Fibroblast of skin of right quadriceps (primary cell): Measurements from ENCODE around the gene MEF2B.
"Not testable (repeated sequence)": the region's sequence is repeated elsewhere in the genome, so short reads cannot be mapped to it uniquely, and the experiment has no call there.

ENCODE experiments used
- DNase-seq: peaks from one replicate; pipeline ENCODE4 v3.0.0-alpha.2; 2013

Gene MEF2B

DNA sequence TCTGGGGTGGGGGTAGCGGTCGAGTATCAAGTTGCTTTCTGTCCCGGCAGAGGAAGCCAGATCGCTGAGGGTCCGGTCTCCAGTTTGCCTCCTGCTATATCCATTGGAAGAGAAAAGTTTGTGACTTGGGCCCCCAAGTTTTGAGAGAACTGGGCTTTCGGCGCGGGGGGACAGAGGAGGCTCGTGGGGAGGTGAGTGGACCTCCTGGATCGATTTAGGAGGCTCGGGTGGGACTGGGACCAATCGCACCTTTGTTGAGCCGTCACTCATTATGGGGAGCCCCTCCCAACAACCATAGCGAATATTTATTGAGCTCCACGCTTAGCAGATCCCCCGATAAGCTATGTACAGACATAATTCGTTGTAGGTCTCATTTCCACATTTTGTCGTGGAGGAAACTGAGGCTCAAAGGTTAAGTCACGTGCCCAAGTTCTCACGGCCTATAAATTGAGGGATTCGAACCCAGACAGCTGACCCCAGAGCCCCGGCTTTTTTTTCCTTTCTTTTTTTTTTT lies 22.9 kb upstream of the MEF2B start:
- no peak for DNase-seq

DNA sequence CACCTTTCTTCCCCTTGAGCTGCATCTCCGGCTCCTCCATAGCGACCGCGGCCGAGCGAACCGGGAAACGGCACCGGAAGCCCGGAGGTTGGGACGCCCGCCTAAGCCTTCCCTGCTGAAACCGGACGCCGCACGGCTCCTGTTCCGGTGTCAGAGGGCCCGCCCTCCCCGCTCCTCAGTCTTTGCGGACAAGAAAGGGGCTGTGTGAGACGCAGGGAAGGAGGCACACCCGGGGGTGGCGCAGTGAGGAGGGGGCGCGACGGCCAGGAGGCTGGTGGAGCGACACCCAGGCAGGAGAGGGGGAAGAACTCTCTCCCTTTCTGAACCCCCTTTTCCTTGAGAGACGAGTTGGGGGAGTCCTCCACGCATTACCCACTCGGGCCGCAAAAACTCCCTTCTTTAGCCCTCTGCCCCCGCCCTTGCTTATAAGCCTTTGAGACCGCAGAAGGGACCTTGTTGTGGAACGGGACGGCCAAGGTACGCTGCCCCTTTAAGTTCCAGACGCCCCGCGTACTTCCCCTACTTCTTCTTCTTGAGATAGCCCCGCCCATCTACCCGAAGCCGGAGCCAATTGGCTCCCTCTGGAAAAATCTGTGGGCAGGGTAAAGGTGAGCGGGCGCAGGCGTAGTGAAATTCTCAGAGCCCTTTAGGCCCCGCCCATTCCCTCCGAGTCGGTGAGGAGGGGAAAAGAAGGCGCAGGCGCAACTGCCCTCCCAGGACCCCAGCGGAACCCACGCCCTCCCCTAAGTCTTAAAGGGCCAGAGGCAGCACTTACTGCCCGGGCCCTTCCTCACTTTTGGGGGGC lies 22.2 kb upstream of the MEF2B start, which contains the start of the genes BORCS8 and RFXANK:
Gene BORCS8, minus strand, starts transcription at position 75 of the 805 bp plus-strand sequence. Its CDS starts 35 bp downstream, at position 40.
Gene RFXANK, plus strand, starts transcription at position 181 of the 805 bp plus-strand sequence. CDS start 1,689 bp downstream, outside the sequence.
- peak; percentile 99 for DNase-seq

DNA sequence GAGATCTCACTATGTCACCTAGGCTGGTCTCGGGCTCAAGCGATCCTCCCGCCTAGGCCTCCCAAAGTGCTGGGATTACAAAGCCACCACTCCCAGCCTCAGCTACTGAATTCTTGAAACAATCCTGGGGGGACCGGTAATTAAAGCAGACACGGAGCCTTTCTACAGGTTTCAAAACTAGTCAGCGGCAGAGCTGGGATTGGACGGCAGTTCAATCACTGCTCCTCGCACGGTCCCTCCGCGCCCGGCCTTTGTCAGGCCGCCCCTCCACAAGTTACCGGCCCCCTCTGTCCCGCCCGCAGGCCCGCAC lies 21.7 kb upstream of the MEF2B start:
- DNase-seq: no peak

DNA sequence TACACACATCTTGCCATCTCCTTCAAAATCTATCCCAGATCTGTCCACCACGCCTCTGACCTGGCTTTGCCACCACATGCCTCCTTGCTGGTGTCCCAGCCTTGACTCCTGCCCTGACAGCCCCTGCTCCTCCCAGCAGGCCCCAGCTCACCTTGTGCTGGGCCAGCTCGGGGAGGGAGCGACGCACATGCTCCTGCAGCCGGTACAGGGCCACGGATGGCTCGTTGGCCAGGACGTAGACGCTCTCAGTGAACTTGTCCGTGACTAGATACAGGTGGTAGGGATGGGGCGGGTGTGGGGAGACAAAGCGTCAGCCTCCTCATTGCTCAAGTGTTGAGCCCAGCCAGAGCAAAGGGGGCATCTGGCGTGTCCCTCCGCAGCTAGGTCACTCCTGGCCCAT lies 16.7 kb upstream of the MEF2B start:
- no peak for DNase-seq

DNA sequence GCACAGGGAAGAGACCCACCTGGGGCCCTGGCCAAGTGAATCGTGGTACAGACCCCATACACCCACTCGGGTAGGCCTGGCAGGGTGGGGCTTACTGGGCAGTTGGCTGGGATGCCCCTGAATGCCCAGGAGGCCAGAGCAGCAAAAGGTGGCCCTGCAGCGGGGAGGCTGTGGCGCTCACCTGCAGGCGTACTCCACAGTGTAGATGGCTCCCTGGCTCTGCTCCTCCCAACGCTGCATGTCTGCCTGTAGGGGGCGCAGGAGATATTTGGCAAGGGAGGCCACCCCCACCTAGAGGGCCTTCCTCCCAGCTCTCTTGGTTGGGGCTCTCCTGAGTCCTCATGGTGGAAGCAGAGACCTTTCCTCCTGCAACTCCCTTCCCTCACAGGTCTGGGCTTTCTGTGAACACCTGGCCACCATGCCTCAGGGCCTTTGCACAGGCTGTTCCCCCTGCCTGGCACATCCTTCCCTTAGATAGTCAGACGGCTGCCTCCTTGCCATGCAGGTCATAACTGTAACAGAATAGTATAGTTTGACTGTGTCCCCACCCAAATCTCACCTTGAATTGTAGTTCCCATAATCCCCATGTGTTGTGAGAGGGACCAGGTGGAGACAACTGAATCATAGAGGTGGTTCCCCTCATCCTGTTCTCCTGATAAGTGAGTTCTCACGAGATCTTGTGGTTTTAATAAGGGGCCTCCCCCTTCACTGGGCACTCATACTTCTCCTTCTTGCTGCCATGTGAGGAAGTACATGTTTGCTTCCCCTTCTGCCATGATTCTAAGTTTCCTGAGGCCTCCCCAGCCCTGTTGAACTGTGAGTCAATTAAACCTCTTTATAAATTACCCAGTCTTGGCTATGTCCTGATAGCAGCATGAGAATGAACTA lies 16.0 kb upstream of the MEF2B start:
- DNase-seq: peak; percentile 39

DNA sequence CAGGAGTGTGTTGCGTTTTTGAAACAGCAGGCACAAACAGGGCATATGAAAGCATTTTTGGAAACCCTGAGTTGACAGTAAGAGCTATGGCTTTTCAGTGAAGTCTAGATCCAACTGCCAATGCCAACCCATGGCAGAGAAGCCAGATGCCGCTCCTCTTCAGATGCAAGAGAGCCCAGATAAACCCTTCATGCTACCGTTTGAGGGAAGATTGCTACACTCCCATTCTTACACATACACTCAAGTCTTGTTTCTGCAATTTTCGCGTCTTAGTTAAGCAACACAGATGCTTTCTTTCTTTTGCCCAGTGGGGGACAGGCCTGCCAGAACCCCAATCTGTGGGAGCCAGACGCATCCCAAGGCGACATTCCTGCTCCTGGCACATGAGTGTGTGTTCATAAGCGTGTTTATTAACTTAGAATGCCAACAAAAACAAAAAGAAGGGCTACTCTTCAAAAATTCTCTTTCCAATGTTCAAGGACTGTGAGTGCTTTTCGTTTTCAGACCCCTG lies 11.5 kb upstream of the MEF2B start:
- DNase-seq: no peak

DNA sequence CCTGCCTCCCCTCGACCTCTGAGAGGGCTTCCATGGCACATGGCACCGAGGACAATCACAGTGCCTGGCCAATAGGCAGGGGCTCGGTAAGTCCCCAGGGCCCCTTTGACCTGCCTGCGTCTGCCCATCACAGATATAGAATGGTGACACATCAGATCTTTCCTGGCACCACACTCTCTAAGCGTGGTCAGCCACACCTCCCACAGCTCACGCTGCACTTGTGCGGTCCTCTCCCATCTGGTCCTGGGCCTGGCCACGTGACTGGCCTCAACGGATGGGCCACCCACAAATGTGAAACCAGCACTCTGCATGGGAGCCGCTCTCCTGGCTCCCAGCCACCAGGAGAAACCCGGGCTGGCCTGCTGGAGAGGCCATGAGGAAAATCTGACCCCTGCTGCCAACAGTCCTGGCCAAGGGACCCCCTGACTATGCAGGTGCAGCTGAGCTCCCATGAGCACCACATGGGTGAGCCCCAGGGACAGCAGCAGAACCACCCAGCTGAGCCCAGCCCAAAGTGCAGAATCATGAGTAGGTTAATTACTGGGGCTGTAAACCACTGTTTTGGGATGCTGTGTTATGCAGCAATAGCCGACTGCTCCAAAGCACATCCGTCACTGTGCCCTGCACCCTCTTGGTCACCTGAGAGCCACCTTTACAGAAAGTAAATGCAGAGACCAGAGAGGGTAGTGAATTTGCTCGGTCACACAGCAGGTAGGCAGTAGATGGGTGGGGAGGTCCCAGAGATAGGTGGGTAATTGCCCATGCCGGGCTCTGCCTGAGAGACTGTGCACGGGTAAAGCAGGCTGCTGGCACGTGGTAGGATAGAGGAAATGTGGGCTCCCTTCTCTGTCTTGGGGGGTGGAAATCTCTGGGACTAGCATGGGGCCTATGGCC lies 9.7 kb upstream of the MEF2B start:
- DNase-seq: no peak

DNA sequence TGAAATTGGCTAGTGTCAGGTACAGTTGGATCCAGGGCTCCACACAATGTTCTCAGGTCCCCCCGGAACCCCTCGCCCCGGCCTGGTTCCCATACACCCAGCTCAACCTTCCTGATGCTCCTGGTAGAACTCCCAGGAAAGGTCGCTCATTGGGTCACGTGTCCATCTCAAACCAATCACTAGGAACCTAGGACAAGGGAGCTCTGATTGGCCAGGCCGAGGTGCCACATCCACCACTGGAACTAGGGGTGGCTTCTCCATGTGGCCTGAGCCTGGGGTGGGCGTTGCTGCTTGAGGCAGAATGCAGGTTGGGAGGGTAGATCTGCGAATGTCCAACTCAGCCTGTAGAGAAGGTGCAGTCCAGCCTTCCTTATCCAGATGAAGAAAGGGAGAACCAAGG lies 6.9 kb upstream of the MEF2B start:
- no peak for DNase-seq

DNA sequence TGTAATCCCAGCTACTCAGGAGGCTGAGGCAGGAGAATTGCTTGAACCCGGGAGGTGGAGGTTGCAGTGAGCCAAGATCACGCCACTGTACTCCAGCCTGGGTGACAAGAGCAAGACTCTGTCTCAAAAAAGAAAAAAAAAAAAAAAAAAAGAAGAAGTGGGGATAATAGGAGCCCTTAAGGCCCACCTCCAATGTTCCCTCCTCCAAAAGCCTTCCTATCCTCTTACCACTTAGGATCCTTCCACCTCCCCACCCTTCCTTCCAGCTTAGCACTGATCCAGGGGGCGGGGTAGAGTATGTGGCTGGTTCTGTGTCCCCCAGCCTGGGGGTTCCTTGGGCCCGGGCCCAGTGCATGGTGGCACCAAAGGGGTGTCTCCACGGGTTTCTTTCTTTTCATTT lies 3.2 kb upstream of the MEF2B start:
- DNase-seq: not testable (repeated sequence)

DNA sequence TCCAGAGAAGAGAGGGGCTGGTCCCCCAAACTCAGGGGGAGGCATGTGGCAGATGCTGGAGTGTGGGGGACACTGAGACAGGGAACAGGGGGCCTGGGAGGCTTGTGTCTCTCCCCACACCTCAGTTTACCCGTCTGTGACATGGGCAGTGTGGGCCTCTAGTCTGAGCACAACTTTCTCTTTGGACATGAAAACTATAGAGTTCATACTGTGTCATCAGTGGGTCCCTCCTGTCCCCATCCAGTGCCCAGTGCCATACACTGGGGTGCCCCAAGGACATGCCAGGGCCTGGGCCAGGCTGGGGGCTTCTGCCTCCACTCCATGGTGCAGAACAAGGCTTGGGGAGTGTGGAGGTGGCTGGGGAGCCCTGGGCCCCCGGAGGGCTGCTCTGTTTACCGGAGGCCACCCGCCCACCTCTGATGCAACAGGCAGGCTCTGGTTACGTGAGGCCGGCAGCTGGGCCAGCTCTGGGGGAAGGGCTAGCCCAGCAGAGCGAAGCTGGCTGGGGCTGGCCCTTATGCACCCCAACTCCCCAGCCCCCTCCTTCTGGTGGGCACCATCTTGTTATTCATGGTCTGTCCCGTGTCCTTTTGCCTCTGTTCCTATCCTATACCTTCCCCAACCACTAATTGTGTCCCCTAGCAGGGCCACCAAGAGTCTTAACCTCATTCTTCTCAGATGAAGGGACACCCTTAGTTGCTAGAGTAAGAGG lies 1.9 kb upstream of the MEF2B start:
- peak; percentile 72 for DNase-seq

DNA sequence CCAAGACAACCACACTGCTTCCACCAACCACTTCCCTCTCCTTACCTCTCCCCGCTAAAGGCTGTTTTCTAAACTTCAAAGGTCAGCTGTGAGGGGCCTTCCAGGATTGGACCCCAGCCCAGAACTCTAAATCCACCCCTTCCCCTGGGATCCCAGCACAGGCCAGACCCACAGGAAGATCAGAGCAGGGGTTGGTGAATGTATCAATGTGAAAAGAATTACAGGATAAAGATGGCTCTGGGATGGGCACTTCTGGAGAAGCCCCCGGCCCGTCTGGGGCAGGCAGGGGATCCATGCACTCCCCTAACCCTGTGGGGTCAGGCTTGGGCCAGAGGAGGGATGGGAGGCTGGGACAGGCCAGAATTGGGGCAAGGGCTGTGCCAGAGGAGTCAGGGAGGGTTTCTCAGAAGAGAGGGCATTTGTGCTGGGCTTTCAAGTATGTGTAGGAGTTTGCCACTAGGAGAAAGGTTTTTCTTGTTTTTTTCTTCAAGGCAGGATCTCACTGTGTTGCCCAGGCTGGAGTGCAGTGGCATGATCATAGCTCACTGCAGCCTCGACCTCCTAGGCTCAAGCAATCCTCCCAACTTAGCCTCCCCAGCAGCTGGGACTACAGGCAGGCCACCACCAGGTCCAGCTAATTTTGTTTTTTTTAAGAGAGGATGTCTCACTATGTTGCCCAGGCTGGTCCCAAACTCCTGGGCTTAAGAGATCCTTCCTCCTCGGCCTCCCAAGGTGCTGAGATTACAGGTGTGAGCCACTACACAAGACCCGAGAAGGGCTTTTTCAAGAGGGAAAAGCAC lies 1.0 kb upstream of the MEF2B start:
- DNase-seq: peak; percentile 16

DNA sequence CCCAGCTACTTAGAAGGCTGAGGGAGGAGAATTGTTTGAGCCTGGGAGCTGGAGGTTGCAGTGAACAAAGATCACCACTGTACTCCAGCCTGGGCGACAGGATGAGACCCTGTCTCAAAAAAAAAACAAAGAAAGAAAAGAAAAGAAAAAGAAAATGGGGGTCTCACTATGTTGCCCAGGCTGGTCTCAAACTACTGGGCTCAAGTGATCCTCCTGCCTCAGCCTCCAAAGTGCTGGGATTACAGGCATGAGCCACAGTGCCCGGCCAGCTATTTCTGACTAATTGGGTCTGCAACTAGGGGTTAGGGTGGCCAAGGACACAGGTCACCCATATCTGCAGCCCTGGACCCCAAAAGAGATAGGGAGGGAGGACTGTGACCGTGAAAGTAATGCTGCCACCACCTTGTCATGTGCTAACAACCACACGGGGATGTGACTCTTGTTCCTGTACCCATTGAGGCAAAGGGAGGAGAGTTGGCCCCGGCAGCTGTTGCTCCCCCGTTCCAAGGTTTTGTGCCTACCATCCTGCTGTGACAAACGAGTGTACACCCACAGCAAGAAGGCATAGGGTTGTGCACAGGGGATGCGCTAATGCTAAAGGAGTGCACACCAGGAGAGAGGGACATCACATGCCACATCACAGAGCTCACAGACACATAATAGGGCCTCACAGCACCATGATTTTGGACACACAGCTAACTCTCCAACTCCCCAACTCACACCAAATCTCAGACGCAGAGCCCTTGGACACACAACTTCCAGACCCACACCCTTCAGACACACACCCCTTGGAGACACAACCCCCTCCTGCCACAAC lies 619 bp downstream of the MEF2B start:
- DNase-seq: no peak

DNA sequence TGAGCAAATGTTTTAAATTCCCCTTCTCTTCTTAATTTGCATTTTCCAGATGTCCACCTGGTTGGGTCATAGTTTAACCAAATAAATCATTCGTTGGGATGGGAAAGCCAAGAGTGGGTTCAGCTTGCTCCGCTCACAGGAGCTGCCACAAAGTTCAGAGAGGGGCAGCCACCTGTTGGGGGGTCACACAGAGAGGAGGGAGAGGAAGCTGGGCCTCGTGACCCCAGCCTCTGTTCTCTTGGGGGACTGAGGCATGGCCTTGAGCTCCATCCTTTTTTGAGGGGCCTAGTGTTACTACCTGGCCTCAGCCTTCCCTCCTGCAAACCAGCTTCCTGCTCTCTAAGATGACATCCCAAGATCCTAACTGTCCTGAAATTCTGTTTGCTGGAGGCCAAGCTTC lies 2.5 kb downstream of the MEF2B start:
- DNase-seq: no peak

DNA sequence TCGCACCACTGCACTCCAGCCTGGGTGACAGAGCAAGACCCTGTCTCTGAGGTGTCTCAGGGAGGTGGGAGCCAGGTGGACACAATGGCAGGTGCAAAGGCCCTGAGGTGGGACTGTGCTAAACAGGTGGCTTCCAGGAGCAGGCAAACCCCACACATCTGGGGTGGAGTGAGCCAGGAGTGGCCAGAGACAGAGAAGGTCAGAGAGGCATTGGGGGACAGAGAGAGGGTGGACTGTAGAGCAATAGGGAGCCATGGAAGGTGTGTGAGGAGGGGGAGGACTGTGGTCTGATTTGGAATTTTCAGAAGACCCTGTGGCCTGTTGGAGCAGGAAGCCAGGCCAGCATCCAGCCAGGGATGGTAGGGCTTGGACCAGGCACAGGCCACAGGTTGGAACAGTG lies 4.7 kb downstream of the MEF2B start:
- DNase-seq: no peak

DNA sequence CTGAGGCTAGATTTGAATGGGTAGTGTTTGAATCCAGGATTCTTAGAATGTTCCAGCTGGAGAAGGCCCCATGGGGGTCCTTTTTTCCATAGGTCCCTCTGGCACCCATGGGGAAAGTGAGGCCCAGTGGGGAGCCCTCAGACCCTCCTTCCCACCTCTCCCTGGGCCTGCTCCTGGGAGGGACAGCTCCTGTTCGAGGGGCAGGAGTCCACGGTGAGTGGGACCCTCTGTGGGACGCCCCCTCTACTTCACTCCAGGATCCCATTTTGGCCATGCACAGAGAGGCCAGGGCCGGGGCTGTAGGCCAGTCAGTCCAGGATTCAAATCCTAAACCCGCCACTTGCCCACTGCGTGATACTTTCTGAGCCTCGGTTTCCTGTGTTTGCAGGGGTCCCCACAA lies 7.6 kb downstream of the MEF2B start:
- DNase-seq: no peak

DNA sequence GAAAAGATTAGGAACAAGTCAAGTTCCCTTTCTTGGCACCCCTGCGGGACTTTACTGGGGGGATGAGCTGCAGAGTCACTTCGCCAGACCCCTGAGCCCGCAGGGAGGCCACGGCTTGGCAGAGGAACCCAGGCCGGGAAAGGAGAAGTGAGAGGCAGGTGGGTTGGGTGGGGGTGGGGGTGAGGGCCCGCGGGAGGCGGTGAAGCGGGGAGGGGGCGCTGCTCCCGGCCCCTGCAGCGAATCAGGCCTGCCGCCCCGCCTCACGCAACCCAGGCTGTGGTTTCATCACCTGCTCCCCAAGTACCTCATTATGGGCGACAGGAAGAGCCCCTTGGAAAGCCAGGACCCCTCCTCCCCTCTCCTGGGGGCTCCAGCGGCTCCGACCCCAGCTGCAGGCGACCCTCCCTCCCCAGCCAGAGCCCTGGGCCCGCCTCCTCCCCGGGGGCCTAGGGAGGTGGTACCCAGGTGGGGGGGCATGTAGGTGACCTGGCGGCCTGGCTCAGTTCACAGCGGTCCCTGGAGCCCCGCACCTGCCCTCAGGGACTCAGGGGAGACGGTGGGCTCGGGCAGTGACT lies 9.5 kb downstream of the MEF2B start:
- DNase-seq: no peak

DNA sequence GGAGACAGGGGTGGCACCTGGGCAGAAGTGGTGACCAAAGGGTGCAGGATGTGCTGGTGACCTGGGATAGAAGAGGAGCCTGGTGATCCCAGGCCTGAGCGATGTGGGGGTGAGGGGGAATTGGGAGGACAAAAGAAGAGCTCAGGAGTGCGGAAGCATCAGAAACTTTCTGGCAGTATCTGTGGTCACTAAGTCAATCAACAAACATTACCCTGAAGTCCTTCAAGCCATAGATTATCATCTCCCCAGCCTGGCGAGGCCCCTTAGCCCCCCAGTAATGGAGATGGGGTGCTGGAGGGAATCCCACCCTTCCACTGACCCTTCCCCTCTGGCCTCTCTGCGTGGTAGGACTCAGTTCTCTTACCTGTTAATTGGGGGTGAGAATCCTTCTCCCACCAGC lies 10.5 kb downstream of the MEF2B start:
- no peak for DNase-seq

DNA sequence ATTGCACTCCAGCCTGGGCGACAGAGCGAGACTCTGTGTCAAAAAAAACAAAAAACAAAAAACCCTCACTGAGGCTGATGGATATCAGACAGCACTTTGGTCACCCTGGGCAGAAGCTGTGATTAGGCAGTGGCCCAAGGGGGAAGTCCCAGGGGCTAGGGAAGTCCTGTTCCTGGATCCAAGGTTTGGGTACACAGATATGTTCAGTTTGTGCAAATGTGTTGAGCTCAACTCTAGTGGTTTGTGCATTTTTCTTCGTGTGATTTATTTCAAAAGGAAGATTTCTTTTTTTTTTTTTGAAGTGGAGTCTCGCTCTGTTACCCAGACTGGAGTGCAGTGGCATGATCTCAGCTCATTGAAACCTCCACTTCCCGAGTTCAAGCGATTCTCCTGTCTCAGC lies 12.3 kb downstream of the MEF2B start:
- DNase-seq: no peak

DNA sequence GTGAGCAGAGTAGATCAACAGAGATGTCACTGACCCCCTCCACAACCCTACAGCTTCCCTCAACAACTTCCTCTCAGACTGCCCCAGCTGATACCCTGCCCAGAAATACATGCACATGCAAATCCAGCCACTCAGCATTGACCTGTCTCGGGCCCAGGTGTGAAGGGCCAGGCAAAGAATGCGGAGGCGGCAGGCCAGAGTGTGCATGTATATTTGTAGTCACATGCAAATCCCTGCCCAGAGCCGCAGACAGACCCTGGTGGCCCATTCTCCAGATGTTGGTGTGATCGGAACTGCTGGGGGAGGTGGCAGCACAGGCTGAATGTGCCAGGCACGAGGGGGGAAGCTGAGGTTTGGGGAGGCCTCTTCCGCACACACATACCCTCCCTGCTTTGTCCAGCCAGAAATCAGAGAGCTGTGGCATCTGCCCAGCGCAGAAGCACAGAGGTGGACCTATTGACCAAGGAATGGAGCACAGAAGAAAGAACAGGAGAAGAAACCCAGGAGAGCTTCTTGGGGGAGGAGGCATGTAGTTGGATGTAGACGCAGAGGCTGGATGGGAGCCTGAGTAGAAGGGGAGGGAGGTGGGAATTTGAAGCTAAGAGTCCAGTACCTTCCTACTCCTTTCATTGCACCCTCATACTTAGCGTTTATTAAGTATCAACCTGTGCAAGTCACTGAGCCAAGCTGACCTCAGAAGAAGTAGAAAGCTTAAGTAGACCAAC lies 14.4 kb downstream of the MEF2B start:
- DNase-seq: no peak
